ENCODE measurements around the gene TRIL.

TRIL gene

DNA sequence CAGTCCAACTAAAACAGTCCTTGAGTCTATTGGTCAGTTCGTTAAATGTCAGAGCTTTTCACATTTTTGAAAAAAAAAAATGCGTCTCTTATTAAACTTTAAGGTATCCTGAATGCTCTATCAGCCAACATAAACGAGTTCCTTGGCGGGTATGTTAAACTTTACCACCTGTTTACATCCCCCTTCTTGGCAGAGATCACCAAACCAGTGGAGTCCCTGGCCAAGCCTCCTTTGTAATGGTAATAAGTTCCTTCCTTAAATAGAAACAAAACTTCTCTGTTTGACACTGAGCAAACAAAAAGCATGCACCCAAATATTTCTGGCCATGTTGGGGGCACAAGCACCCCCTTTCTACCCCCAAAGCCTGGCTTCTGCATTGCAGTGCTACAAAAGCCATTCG, 3.2 kb downstream of the TRIL start:
- POLR2A ChIA-PET, result no interaction called here
- TF ChIP-seq, protein P1, sequence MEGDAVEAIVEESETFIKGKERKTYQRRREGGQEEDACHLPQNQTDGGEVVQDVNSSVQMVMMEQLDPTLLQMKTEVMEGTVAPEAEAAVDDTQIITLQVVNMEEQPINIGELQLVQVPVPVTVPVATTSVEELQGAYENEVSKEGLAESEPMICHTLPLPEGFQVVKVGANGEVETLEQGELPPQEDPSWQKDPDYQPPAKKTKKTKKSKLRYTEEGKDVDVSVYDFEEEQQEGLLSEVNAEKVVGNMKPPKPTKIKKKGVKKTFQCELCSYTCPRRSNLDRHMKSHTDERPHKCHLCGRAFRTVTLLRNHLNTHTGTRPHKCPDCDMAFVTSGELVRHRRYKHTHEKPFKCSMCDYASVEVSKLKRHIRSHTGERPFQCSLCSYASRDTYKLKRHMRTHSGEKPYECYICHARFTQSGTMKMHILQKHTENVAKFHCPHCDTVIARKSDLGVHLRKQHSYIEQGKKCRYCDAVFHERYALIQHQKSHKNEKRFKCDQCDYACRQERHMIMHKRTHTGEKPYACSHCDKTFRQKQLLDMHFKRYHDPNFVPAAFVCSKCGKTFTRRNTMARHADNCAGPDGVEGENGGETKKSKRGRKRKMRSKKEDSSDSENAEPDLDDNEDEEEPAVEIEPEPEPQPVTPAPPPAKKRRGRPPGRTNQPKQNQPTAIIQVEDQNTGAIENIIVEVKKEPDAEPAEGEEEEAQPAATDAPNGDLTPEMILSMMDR (IDR thresholded peaks at IDR 0.05; ENCODE audit: control extremely low read depth, extremely low read depth, low read depth, missing control alignments), result no peak
- CTCF ChIA-PET, result no interaction called here
- no peak for DNase-seq (ENCODE audit: extremely low spot score)

DNA sequence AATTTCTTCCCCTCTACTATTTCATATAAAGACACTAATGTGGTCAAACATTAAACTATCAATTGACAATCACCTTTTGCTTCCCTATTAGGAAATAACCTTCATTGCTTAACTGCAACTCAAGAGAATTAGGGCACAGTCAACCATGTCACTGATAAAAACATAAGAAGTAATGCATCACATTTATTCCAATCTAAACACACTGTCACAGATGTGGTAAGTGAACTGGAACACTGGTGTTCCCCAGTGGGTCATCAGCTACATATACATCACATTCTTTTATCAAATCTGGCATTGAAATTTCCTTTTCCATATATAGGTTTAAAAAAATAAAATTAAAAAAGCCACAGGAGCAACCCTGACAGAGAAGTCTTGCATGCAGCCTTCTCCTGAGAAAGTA, 3.7 kb downstream of the TRIL start:
- CTCF ChIA-PET, result no interaction called here
- DNase-seq (ENCODE audit: extremely low spot score), result no peak
- POLR2A ChIA-PET, result no interaction called here
- TF ChIP-seq, protein P1 (IDR thresholded peaks at IDR 0.05; ENCODE audit: control extremely low read depth, extremely low read depth, low read depth, missing control alignments), result no peak

DNA sequence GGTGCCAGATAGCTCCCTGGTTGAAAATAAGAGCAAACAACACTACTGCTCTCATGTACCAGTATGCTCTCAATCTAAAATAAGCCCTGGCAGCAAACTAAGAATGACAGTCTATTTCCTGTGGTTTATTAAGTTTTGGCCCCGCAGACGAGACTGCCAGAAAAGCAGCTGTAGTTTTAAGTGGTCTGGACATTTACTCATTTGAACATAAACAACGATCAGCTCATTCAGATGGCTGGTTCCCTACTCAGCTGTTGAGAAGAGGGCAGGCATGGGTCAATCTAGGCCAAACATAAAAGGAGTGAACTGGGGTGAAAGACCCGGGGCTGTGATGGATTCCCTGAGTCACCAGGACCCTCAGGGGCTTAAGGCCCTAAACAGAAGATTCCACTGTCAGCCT, 4.5 kb downstream of the TRIL start:
- no peak for DNase-seq (ENCODE audit: extremely low spot score)
- CTCF ChIA-PET, result interaction anchor here (0.9 to 1.8 kb wide), 5 partner anchors 13 to 153 kb away, joined by 3 to 8 read pairs (median 3); no protein-coding TSS in a partner anchor
- POLR2A ChIA-PET, result no interaction called here
- TF ChIP-seq, protein P1 (IDR thresholded peaks at IDR 0.05; ENCODE audit: control extremely low read depth, extremely low read depth, low read depth, missing control alignments), result no peak

DNA sequence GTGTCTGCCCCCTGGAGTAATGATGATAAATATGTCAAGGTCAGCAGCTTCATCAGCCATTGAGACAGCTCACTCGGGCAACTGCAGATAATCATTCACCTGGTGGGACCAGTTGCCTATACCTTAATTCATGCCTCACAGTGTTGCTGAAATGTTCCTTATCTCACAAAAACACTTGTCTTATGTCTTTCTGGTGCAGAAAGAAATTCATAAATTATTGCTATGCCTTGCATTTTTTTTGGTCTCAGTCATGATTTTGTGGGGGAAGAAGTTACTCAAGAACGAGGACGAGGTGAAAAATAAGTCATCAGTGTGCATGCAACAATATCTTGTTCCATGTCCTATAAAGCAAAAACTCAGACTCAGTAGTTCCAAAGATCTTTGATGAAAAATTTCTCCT, 16.0 kb downstream of the TRIL start:
- ChIA-PET POLR2A (no interaction called here), CTCF (interaction anchor here (12.3 kb wide), 1 partner anchor 18 kb away, joined by 167 read pairs; no protein-coding TSS in a partner anchor)
- TF ChIP-seq, protein P1 (IDR thresholded peaks at IDR 0.05; ENCODE audit: control extremely low read depth, extremely low read depth, low read depth, missing control alignments), result no peak
- no peak for DNase-seq (ENCODE audit: extremely low spot score)

DNA sequence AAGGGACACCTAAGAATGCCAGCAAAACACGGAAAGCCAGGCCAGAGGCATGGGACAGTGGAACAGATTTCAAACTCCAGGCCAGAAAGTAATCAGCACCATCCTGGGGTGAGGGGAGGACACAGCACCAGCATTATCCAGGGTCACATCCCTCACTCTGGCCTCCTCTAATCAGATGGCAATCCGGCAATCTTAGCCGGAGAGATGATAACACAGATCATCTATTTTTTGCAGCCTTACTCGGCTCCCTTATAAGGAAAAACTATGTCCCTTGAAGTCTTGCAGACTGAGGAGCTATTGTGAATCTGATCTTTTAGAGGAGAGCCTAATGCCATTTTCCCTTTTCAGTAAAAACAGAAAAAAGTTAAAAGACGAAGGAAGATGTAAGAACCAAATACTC, 16.5 kb downstream of the TRIL start:
- ChIA-PET CTCF (interaction anchor here (12.3 kb wide), 1 partner anchor 18 kb away, joined by 167 read pairs; no protein-coding TSS in a partner anchor), POLR2A (no interaction called here)
- TF ChIP-seq, protein P1 (IDR thresholded peaks at IDR 0.05; ENCODE audit: control extremely low read depth, extremely low read depth, low read depth, missing control alignments), result no peak
- DNase-seq (ENCODE audit: extremely low spot score), result no peak

DNA sequence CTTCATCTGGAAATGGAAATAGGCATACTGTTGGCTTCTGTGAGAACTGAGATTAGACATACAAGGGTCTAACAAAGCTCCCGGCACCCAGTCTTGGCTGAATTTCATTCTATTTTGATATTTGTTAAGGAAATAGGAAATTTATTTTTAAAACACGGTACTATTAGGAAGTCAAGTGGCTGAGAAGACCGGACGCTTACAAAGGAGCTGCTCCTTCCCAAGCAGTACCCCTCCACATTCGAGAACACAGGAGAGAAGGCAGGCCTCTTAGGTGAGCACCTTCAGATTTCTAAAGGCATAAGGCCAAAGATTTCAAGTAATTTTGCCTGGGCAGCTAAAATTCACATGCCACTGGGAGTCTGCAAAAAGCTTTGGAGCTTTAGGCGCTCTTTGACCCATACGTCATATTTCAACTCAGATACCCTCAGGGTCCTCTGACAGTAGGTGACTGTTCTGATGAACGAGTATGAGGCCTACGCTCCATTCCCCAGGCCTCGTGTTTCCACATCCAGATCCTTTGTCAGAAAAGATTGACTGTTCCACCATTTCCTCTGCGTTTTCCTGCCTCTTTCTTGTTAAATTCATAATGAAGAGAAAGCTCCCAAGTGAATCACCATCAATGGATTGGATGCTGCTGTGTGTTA, 17.3 kb downstream of the TRIL start:
- ChIA-PET CTCF (interaction anchor here (0.7 to 12.3 kb wide), 3 partner anchors 13 to 161 kb away, joined by 3 to 167 read pairs (median 3); no protein-coding TSS in a partner anchor), POLR2A (no interaction called here)
- TF ChIP-seq, protein P1 (IDR thresholded peaks at IDR 0.05; ENCODE audit: control extremely low read depth, extremely low read depth, low read depth, missing control alignments), result no peak
- no peak for DNase-seq (ENCODE audit: extremely low spot score)
